K562 (cell line): ENCODE data around the gene ABHD16A. TPM values are rescaled to one million over a fixed set of nuclear protein-coding genes. Genes with fewer than 3 reads are reported as not detected.

Source experiments
- ATAC-seq: fragments of 200-7000 bp; cut with Tn5 transposase; 3 replicates; pipeline ENCODE4 v1.9.1; 2020; ENCODE audit warnings: moderate library complexity
- BruUV-seq: library from RNA; stranded (reverse); fragments of 400-500 nt; replicated peaks from 2 replicates; lab custom pipeline; 2021; lab: Mats Ljungman, UMichigan
- CTCF ChIA-PET: fragments of 300-600 bp; formaldehyde crosslinking; extraction: SDS; loops from one replicate; lab custom pipeline; 2021; ENCODE audit warnings: low intra/inter-chr PET ratio; lab: Yijun Ruan, JAX
- POLR2A ChIA-PET: fragments of 300-600, 350-650 bp; sonication (Branson Sonifier 250); formaldehyde crosslinking; extraction: SDS; loops from one replicate; lab custom pipeline; 2021; ENCODE audit warnings: antibody characterized with exemption, inconsistent platforms; lab: Yijun Ruan, JAX
- DNase-seq, 4 experiments: peaks; one replicate each; pipeline versions ENCODE4 v3.0.0 to v3.0.0-alpha.2; 2011 to 2018; ENCODE audit warnings: low spot score in 3 of 4, mixed read lengths in 3 of 4; ENCODE audit errors: extremely low read depth in 1 of 4
- FAIRE-seq: peaks from 2 replicates; lab custom pipeline; 2011; peaks lifted over from hg19 to GRCh38; lab: Jason Lieb, UNC
- H2AFZ ChIP-seq: 2 replicates; pipeline ENCODE4 v1.6.0; 2011; ENCODE audit warnings: low read depth, low read length, control low read depth, inconsistent platforms
- H3K27ac ChIP-seq: fragments of 200-600 bp; 3 replicates; pipeline ENCODE4 v1.8.0; 2011; ENCODE audit warnings: low read depth, mild to moderate bottlenecking, control low read depth, inconsistent platforms, low read length, moderate library complexity, mixed read lengths; ENCODE audit errors: extremely low read depth
- H3K27me3 ChIP-seq, 2 experiments: fragments of 300-600 bp in 1 of 2; 2 replicates in 1 of 2; 3 replicates in 1 of 2; pipeline versions ENCODE4 v1.6.0 to v1.8.0; 2011; ENCODE audit warnings: inconsistent platforms in 2 of 2, low read length in 2 of 2, mild to moderate bottlenecking in 1 of 2, mixed read lengths in 1 of 2, moderate library complexity in 1 of 2; ENCODE audit not compliant: control insufficient read depth in 2 of 2, insufficient read depth in 2 of 2
- H3K36me3 ChIP-seq: fragments of 300-600 bp; 3 replicates; pipeline ENCODE4 v1.8.0; 2011; ENCODE audit warnings: mild to moderate bottlenecking, low read length, inconsistent platforms; ENCODE audit not compliant: control insufficient read depth, insufficient read depth
- H3K4me1 ChIP-seq, 2 experiments: fragments of 200-600 bp in 1 of 2; replicated peaks in 1 of 2; 2 replicates in 1 of 2; 3 replicates in 1 of 2; pipeline versions ENCODE4 v1.5.1 to v1.8.0; 2011; ENCODE audit warnings: inconsistent platforms in 2 of 2, low read length in 2 of 2, mild to moderate bottlenecking in 1 of 2, mixed read lengths in 1 of 2, moderate library complexity in 1 of 2; ENCODE audit not compliant: control insufficient read depth in 2 of 2, insufficient read depth in 2 of 2
- H3K4me2 ChIP-seq: 2 replicates; pipeline ENCODE4 v1.6.1; 2011; ENCODE audit warnings: low read length, control low read depth, inconsistent platforms, mixed read lengths; ENCODE audit not compliant: insufficient read depth
- H3K4me3 ChIP-seq: fragments of 200-600 bp; sonication (generic), shearing (Covaris generic); 2 replicates; pipeline ENCODE4 v1.5.1; 2016; ENCODE audit warnings: control low read depth, inconsistent platforms
- H3K79me2 ChIP-seq: fragments of 200-600 bp; 3 replicates; pipeline ENCODE4 v1.8.0; 2011; ENCODE audit warnings: low read length, inconsistent platforms; ENCODE audit not compliant: control insufficient read depth, insufficient read depth
- H3K9ac ChIP-seq, 2 experiments: 2 replicates each; pipeline versions ENCODE4 v1.6.0 to v1.6.1; 2011; ENCODE audit warnings: low read depth in 2 of 2, low read length in 2 of 2, control low read depth in 1 of 2, inconsistent platforms in 1 of 2, mild to moderate bottlenecking in 1 of 2, mixed read lengths in 1 of 2; ENCODE audit not compliant: insufficient read depth in 1 of 2
- H3K9me1 ChIP-seq: one replicate; pipeline ENCODE4 v1.6.0; 2011; ENCODE audit warnings: inconsistent platforms, mild to moderate bottlenecking, low read length, moderate library complexity; ENCODE audit not compliant: control insufficient read depth, insufficient read depth
- H3K9me3 ChIP-seq: replicated peaks from 2 replicates; pipeline ENCODE4 v1.5.1; 2011; ENCODE audit warnings: low read depth, low read length, inconsistent platforms; ENCODE audit not compliant: control insufficient read depth, insufficient read depth
- H4K20me1 ChIP-seq: replicated peaks from 2 replicates; pipeline ENCODE4 v1.6.1; 2011; ENCODE audit warnings: low read length, inconsistent platforms, mixed read lengths; ENCODE audit not compliant: control insufficient read depth, insufficient read depth
- BMI1 ChIP-seq: fragments of 150-350 bp; IDR thresholded peaks from 2 replicates; pipeline ENCODE4 v1.6.1; 2014; ENCODE audit warnings: low read length
- CREM ChIP-seq: IDR thresholded peaks from 2 replicates; pipeline ENCODE4 v1.6.1; 2014; ENCODE audit warnings: antibody characterized with exemption, low read depth
- FIP1L1 ChIP-seq: fragments of 200-400 bp; formaldehyde crosslinking; IDR thresholded peaks from 2 replicates; pipeline ENCODE4 v1.6.1; 2018; ENCODE audit warnings: mild to moderate bottlenecking, low read depth, low read length; ENCODE audit not compliant: poor library complexity, severe bottlenecking
- HOXB6 ChIP-seq: fragments of 250-450 bp; sonication (Bioruptor Pico); IDR thresholded peaks from 2 replicates; pipeline ENCODE4 v1.5.1; 2022; ENCODE audit warnings: mild to moderate bottlenecking, borderline replicate concordance
- JUND ChIP-seq, 2 experiments: IDR thresholded peaks; 2 replicates in 1 of 2; 3 replicates in 1 of 2; pipeline ENCODE4 v1.6.1; 2011; ENCODE audit warnings: borderline replicate concordance in 2 of 2, low read depth in 2 of 2, low read length in 2 of 2, improper control_type of control experiment in 1 of 2, missing biosample characterization in 1 of 2, missing genetic modification characterization in 1 of 2, missing genetic modification reagents in 1 of 2
- NCOA4 ChIP-seq: fragments of 450-650 bp; IDR thresholded peaks from 2 replicates; pipeline ENCODE4 v1.6.1; 2018; ENCODE audit warnings: mild to moderate bottlenecking; ENCODE audit not compliant: partially characterized antibody
- NFE2 ChIP-seq: IDR thresholded peaks from 2 replicates; pipeline ENCODE4 v1.6.1; 2014; ENCODE audit warnings: antibody characterized with exemption, low read depth
- RAD51 ChIP-seq: fragments of 450-650 bp; IDR thresholded peaks from 2 replicates; pipeline ENCODE4 v1.7.1; 2016; ENCODE audit warnings: low read depth, mild to moderate bottlenecking, borderline replicate concordance
- TCFL5 ChIP-seq: fragments of 250-450 bp; sonication (Bioruptor Pico); conservative IDR thresholded peaks from 2 replicates; pipeline ENCODE4 v1.6.1; 2021; ENCODE audit warnings: mild to moderate bottlenecking, moderate library complexity, matching md5 sums
- THRAP3 ChIP-seq: fragments of 450-650 bp; IDR thresholded peaks from 2 replicates; pipeline ENCODE4 v1.6.1; 2016; ENCODE audit warnings: mild to moderate bottlenecking, inconsistent platforms, borderline replicate concordance
- TRIM24 ChIP-seq, 2 experiments: fragments of 450-650 bp; IDR thresholded peaks; 2 replicates each; pipeline ENCODE4 v1.6.1; 2016
- XRCC3 ChIP-seq: fragments of 450-650 bp; IDR thresholded peaks from 2 replicates; pipeline ENCODE4 v1.6.1; 2017; ENCODE audit warnings: mild to moderate bottlenecking, moderate library complexity
- ZNF175 ChIP-seq: fragments of 200-800 bp; sonication (Bioruptor generic); IDR thresholded peaks from 2 replicates; pipeline ENCODE4 v1.6.1; 2016; ENCODE audit warnings: low read depth, mild to moderate bottlenecking, missing genetic modification characterization, missing compliant biosample characterization
- ZNF699 ChIP-seq: fragments of 250-450 bp; sonication (Bioruptor Pico); IDR thresholded peaks from 2 replicates; pipeline ENCODE4 v1.8.0; 2021; ENCODE audit warnings: mild to moderate bottlenecking, moderate library complexity; ENCODE audit not compliant: insufficient replicate concordance
- WGBS: fragments of 100-300 bp; shearing (Covaris generic); methylation state at CpG from one replicate; pipeline ENCODE4 v1.1.6; 2016; ENCODE audit warnings: low coverage, mixed read lengths; ENCODE audit not compliant: insufficient coverage; ENCODE audit errors: missing lambda C conversion rate; 5-methylcytosine and 5-hydroxymethylcytosine counted together
- in situ Hi-C: fragments of 300-500 bp; cut with MboI; formaldehyde crosslinking; loops from 4 replicates; pipeline ENCODE4 v1.15.0; 2018; ENCODE audit warnings: inconsistent platforms, mixed read lengths
- intact Hi-C: fragments of 100-400 bp; cut with micrococcal nuclease; formaldehyde crosslinking; loops from 2 replicates; pipeline ENCODE4 v1.14.2; 2022
- polyA plus RNA-seq, 8 experiments: library from polyadenylated mRNA; depleted of rRNA in 4 of 8; stranded (reverse) in 5 of 8; unstranded in 3 of 8; fragments of >200 nt; fragmentation: Nextera tagmentation in 2 of 8; fragmentation: Illumina TruSeq in 1 of 8; extraction: Ambion mirVana in 2 of 8; extraction: Trizol in 1 of 8; gene quantifications; 2 replicates each; pipeline versions ENCODE4 v1.2.1 to v1.2.3, GENCODE V29; 2011 to 2014; ENCODE audit warnings: inconsistent platforms in 1 of 8, missing spikeins in 1 of 8
- total RNA-seq, 7 experiments: library from RNA; depleted of rRNA in 6 of 7; stranded (reverse); fragments of >200 nt in 6 of 7; fragmentation: Illumina TruSeq in 2 of 7; extraction: Trizol in 2 of 7; gene quantifications; 2 replicates each; pipeline versions ENCODE4 v1.2.1 to v1.2.3, GENCODE V29; 2011 to 2021; ENCODE audit warnings: low replicate concordance in 1 of 7
- TF ChIP-seq, protein P1 (sequence below): fragments of 450-650 bp; IDR thresholded peaks from 2 replicates; pipeline ENCODE4 v1.6.1; 2017; ENCODE audit warnings: mild to moderate bottlenecking, moderate library complexity
- TF ChIP-seq, protein P2 (sequence below): fragments of 250-450 bp; sonication (Bioruptor Pico); IDR thresholded peaks from 2 replicates; pipeline ENCODE4 v1.5.0; 2020; ENCODE audit warnings: mild to moderate bottlenecking

The ABHD16A gene
- total and polyA plus RNA-seq, 9 of the 15 experiments (the other 6 are each of a cell fraction or from before 2014, with no cell fraction given) = 25.8 to 120 (median 81.6) TPM

DNA sequence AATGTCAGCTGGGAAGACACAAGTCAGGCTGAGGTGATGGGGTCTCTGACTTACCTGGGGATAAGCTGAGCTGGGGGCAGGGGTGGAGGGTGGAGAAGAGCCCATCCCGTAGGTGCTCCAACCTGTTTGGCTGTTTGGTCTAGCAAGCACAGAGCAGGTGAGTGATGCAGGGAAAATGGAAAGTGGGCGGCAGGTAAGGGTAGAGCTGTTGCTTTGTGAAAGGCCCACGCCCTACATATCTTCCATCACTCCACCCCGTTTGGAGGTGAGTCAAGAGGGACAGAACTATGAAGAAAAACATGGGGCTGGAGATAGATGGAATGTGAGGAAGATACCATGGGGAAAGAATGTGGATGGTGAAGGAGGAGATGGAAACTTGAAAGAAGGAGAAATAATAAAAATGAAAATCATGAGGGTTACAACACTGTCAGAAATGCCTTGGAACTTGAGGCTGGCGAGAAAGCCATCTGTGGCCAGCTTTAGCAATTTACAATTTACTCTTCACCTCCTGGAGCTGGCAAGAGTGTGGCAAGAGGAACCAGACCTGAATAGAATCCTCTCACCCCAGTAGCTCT lies 17.2 kb upstream of the ABHD16A start:
- BruUV-seq = no TSS peak
- H3K79me2 ChIP-seq = no peaks in the 10 kb centered on the region
- in situ Hi-C loops = no loop called here
- ATAC-seq (no peak), DNase-seq (no peak), FAIRE-seq (no peak)
- H3K4me2 ChIP-seq = no peak overlapping the region
- H3K4me3 ChIP-seq = no peak overlapping the region
- H3K27ac ChIP-seq = no peak overlapping the region
- intact Hi-C loops = no loop called here
- no peaks in the 10 kb centered on the region for H3K9me1 ChIP-seq
- H2AFZ ChIP-seq = no peak overlapping the region
- no peaks in the 10 kb centered on the region for H4K20me1 ChIP-seq
- WGBS = 35% methylated on average over 5 of the region's 5 CpGs
- ChIA-PET CTCF (no interaction called here), POLR2A (interaction anchor here (0.7 to 15.0 kb wide), 9 partner anchors 8 to 146 kb away, joined by 3 to 236 read pairs (median 3); partner anchors contain the start of genes ABHD16A, CLIC1, DDAH2 and GPANK1)
- peaks cover 16 to 23% of the 10 kb centered on the region in 2 experiments; a peak in 4 of 5 replicates for H3K4me1 ChIP-seq
- H3K27me3 ChIP-seq = no peaks in the 10 kb centered on the region
- H3K9me3 ChIP-seq = no peaks in the 10 kb centered on the region
- H3K9ac ChIP-seq = peak overlapping the region in 1 of 2 experiments; percentile 61; a peak in 2 of 4 replicates
- TF ChIP-seq, protein P1, sequence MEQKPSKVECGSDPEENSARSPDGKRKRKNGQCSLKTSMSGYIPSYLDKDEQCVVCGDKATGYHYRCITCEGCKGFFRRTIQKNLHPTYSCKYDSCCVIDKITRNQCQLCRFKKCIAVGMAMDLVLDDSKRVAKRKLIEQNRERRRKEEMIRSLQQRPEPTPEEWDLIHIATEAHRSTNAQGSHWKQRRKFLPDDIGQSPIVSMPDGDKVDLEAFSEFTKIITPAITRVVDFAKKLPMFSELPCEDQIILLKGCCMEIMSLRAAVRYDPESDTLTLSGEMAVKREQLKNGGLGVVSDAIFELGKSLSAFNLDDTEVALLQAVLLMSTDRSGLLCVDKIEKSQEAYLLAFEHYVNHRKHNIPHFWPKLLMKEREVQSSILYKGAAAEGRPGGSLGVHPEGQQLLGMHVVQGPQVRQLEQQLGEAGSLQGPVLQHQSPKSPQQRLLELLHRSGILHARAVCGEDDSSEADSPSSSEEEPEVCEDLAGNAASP = no peak
- TF ChIP-seq ZNF175 (CRISPR knock-in tag) (no peak), JUND (IDR thresholded peaks at IDR 0.05; ENCODE audit: borderline replicate concordance, low read depth, low read length) (no peak), JUND (tag; IDR thresholded peaks at IDR 0.05; ENCODE audit: borderline replicate concordance, low read depth, low read length) (no peak), TCFL5 (CRISPR knock-in tag) (no peak), TRIM24 (IDR thresholded peaks at IDR 0.05) (no peak), HOXB6 (CRISPR knock-in tag) (no peak), RAD51 (no peak), XRCC3 (no peak), BMI1 (no peak), THRAP3 (no peak), NFE2 (no peak), NCOA4 (no peak), ZNF699 (no peak), FIP1L1 (no peak), CREM (no peak)
- TF ChIP-seq, protein P2, sequence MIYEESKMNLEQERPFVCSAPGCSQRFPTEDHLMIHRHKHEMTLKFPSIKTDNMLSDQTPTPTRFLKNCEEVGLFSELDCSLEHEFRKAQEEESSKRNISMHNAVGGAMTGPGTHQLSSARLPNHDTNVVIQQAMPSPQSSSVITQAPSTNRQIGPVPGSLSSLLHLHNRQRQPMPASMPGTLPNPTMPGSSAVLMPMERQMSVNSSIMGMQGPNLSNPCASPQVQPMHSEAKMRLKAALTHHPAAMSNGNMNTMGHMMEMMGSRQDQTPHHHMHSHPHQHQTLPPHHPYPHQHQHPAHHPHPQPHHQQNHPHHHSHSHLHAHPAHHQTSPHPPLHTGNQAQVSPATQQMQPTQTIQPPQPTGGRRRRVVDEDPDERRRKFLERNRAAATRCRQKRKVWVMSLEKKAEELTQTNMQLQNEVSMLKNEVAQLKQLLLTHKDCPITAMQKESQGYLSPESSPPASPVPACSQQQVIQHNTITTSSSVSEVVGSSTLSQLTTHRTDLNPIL (CRISPR knock-in tag) = no peak
- TF ChIP-seq, all 486 proteins: peak for 0
- no peaks in the 10 kb centered on the region for H3K36me3 ChIP-seq
